GM12875 (cell line): ENCODE results near the gene SLC38A3.
A peak's percentile ranks its signal among the peaks of the same experiment; 100 is the strongest.
"Not testable (repeated sequence)": the region's sequence is repeated elsewhere in the genome, so short reads cannot be mapped to it uniquely, and the experiment has no call there.

Experiments used
- H3K4me3 ChIP-seq: one replicate; pipeline ENCODE4 v1.5.1; 2011; ENCODE audit warnings: low read depth, low read length, control low read depth
- TF ChIP-seq, protein P1 (sequence below): IDR thresholded peaks from 2 replicates; pipeline ENCODE4 v1.5.1; 2011; ENCODE audit warnings: low read depth, mild to moderate bottlenecking, control low read depth, inconsistent platforms, low read length, moderate library complexity, borderline replicate concordance; ENCODE audit not compliant: insufficient read depth

SLC38A3 gene

DNA sequence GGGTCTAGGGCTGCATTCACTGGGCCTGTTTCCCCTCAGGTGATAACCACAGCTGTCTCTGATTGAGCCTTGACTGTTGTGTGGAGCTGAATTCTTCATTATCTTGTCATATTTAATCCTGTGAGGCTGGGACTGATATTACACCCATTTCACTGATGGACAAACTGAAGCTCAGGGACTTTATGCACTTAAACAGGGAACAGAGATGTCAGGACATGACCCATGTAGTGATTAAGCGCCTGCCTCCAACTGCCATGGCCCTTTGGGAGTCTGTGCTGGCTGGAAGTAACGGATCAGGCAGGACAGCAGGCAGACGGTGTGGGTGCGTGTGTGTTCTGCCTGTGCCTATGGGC, 38.4 kb downstream of the SLC38A3 start:
- no peak overlapping the region for H3K4me3 ChIP-seq

DNA sequence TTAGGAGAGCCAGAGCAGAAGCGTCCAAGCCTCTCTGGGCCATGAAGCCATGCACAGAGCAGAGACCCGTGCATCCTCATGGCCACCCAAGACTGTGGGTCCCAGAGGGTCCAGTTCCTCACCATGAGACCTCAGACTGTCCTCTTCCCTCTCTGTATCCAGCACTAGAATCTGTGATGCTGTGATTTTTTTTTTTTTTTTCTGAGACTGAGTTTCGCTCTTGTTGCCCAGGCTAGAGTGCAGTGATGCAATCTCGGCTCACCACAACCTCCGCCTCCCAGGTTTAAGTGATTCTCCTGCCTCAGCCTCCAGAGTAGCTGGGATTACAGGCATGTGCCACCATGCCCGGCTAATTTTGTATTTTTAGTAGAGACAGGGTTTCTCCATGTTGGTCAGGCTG, 39.7 kb downstream of the SLC38A3 start:
- not testable (repeated sequence) for H3K4me3 ChIP-seq

More for the DNA sequence above, 38.4 kb downstream of the SLC38A3 start:
- TF ChIP-seq, protein P1, sequence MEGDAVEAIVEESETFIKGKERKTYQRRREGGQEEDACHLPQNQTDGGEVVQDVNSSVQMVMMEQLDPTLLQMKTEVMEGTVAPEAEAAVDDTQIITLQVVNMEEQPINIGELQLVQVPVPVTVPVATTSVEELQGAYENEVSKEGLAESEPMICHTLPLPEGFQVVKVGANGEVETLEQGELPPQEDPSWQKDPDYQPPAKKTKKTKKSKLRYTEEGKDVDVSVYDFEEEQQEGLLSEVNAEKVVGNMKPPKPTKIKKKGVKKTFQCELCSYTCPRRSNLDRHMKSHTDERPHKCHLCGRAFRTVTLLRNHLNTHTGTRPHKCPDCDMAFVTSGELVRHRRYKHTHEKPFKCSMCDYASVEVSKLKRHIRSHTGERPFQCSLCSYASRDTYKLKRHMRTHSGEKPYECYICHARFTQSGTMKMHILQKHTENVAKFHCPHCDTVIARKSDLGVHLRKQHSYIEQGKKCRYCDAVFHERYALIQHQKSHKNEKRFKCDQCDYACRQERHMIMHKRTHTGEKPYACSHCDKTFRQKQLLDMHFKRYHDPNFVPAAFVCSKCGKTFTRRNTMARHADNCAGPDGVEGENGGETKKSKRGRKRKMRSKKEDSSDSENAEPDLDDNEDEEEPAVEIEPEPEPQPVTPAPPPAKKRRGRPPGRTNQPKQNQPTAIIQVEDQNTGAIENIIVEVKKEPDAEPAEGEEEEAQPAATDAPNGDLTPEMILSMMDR = no peak

DNA sequence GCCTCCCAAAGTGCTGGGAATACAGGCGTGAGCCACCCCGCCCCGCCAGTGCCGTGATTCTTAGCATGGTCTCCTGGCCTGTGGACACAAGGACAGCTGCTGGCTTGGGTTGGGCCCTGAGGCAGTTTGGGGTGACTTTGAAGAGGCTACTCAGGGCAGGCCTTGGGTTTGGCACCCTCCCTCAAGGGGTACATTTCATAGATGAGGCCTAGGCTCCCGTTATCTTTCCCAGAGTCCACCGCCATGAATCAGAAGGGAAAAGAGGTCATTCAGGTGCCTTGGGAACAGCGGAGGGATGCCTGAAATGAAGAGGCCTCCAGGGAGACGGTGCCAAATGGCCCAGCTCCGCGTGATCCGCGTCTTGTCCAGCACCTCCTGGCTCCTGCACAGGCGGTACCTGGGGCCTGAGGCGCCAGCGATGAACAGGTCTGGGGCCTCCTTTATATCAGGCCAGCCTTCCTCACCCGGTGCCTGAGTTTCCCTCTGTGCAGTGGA, 40.2 kb downstream of the SLC38A3 start:
- no peak overlapping the region for H3K4me3 ChIP-seq
- TF ChIP-seq, protein P1 = no peak

DNA sequence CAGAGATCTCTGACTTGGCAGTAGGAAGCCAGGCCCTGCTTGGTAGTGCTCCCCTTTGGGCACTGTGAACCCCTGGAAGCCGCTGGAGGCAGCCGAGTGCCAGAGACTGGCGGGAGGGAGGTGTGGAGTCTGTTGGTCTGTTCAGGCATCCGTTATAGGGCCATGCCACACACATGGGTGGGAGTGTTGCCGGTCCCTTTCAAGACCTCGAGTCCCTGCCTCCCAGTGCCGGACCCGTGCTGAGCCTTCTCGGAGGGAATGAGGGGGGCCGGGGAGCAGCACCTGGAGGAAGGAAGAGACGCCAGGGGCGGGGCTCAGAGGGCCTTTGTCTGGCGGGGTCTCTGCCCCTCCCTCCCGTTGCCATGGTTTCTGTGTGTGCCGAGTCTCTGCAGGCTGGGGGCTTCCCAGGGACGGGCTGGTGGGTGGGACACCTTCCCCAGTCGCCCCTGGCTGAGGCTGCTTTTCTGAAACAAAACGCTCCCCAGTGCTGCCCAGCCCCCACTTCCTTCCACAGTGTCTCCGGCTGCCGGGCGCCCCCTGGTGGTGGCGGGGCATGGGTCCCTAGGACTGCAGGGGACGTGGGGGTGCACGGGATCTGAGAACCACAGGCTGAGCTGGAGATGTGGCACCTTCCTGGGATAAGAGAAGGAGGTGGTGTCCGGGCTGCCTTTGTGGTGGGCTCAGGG, 40.9 kb downstream of the SLC38A3 start:
- H3K4me3 ChIP-seq = peak overlapping the region; percentile 59
- TF ChIP-seq, protein P1 = peak; percentile 99

DNA sequence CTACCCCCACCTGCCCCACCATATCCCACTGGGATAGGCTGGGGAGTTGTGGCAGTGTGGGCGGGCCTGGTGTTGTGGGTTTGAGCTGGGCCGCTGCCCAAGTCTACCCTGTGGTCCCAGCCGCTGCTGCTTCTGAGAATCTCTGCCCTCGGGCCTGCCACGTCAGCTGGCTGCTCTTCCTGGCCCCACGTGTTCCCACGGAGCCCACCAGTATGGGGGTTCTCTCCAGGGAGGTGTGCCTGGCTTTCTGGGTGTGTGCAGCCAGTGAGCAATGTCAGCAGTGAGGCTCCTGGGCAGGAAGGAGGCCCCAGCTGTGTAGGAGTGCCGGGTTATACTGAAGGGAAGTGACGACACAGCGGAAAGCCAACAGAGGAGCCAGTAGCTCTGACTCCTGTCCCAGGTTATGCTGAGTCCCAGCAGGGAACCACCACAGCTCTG, 41.5 kb downstream of the SLC38A3 start:
- H3K4me3 ChIP-seq = peak overlapping the region; percentile 59

DNA sequence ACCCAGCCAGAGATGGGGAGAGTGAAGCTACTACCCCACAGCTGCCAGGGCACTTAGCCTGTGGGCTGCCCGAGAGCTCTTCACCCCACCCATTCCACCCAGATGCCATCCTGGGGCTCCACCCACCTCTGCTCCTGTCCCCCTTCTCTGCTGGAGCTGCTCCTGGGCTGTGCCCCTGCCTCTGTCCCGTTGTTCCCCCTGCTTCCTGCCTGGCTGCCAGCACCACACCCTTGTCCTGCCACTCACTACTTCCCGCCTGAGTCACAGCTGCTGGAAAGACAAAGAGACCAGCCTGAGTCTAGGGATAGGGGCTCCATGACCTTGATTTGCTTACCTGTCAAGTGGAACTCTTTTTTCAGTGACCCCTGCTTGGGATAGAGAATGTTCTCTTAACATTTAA, 43.3 kb downstream of the SLC38A3 start:
- H3K4me3 ChIP-seq = no peak overlapping the region

More for the DNA sequence above, 41.5 kb downstream of the SLC38A3 start:
- TF ChIP-seq, protein P1 = no peak

DNA sequence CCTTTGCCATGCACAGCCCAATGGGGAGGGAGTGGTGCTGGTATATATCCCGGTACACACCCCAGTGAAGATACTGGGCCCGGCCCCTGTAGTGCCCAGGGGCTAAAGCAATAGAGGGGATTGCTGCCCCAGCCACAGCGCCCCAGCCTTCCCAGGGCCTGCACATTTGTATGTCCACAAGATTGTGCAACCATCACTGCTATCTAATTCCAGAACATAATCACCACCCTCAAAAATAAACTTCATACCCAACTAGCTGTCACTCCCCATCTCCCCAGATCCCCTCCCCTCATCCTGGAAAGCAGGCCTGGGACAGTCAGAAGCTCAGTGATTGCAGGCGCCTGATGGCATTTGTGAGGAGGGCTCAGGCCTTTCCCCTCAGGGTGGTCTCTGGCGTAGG, 44.4 kb downstream of the SLC38A3 start:
- TF ChIP-seq, protein P1 = no peak
- H3K4me3 ChIP-seq = no peak overlapping the region

More for the DNA sequence above, 43.3 kb downstream of the SLC38A3 start:
- TF ChIP-seq, protein P1 = no peak
